Iris pigment epithelial cell (primary cell): ENCODE results near the gene TBC1D20.
"Not testable (repeated sequence)": the region's sequence is repeated elsewhere in the genome, so short reads cannot be mapped to it uniquely, and the experiment has no call there.

Experiments used
- DNase-seq: peaks from one replicate; pipeline ENCODE4 v3.0.0-alpha.2; 2011; ENCODE audit warnings: low read depth

TBC1D20 gene

DNA sequence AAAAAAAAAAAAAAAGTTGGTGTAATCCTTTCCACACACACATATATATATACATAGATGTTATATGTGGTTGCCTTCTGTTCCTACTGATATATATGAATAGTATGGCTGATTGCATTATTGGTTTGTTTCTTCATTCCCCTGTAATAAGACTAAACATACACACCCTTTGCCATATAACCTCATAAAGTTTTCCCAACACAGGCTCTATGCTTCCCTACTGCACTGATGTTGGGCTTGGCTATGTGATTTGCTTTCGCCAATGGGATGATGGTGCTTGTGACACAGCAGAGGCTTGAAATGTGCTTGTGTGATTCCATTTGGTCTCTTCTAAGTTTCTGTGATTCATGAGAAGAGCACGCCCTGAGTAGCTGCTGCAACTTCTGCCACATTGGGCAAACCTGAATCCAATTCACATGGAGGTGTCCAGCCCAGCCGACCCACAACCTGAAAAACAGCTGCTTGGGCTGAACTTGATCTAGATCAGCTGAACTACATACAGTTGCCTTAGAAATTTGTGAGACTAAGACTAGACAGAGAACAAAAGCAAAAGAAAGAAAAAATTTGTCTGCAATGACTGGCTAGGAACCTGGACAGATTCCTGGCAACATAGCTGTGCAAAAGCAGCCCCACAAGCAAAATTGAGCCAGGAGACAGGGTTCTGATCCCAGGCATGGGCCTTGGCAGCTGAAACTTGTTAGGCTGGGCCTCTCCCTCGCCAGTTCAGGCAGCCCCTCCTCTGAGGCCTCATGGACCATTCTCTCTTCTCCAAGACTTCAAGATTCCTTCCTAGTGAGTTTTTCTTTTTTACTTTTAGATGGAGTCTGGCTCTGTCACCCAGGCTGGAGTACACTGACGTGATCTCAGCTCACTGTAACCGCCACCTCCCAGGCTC lies 13.4 kb upstream of the TBC1D20 start:
- no peak for DNase-seq

GRCh38 chr20:474581-474980 lies 12.2 kb upstream of the TBC1D20 start:
- peak; percentile 10 for DNase-seq

DNA sequence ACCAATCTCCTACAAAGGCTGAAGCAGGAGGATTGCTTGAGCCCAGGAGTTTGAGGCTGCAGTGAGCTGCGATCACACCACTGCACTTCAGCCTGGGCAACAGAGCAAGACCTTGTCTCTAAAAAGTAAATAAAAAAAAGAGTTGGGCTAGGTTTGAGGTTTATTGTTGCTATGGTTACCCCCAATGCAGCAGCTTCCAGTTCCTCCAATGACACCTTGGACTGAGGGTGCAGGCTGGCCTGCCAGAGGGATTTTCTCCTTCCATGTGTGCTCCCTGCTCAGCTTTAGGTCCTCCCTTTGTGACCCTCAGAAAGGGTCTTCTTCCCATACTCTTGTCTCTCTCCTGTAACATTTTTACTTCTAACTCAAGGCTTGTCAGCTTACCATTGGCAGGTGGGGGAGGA lies 10.6 kb upstream of the TBC1D20 start:
- no peak for DNase-seq

GRCh38 chr20:472137-472846 lies 10.0 kb upstream of the TBC1D20 start:
- DNase-seq, result no peak

DNA sequence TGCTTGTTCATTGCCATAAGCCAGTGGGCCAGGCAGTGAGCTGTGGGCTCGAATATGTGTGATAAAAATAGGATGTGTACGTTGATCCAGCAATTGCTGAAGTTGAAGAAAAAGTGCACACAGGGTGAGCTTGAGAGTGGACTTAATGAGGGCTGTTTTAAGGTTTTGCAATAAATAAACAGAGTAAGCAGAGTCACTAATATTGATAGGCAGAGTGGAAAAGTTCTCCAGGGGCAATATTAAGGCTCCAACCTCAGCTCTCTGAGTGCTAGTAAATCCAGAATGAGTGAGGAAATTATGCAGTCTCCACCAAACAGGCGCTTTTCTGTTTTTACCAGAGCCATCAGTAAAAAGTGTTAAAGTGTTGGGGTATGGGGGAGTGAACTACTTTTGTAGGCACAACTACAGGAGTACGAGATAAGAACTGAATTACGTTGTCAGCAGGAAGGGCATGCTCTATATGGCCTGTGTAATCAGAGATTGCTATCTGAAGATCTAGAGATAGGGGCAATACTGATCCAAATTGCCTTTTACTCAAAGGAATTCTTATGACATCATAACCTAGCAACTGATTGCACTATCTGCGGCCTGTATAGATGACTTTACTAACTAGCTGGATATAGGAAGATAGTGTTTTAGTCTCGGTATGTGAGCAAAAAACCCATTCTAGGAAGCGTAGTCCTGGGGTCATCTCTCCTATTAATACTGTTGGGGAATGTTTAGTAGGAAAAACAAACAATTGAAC lies 7.6 kb upstream of the TBC1D20 start:
- no peak for DNase-seq

DNA sequence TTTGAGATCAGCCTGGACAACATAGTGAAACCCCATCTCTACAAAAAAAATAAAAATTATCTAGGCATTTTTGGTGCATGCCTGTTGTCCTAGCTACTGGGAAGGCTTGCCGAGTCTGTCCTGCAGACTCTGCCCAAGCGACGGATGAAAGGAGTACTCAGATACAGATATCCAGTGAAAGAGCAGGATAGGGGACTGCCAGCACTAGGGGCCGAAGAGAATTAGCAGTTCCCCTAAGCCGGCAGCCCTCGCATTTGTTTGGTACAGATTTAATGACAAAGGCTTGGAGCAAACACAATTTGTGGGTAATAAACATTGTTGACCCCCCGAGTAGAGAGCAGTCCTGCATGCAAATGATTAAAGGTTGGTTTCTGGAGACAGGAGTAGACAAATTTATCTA lies 5.4 kb upstream of the TBC1D20 start:
- no peak for DNase-seq

GRCh38 chr20:461254-462198 lies 807 bp downstream of the TBC1D20 start:
- DNase-seq, result peak; percentile 54

- DNase-seq, result no peak
Measured at GRCh38 chr20:460707-461106, 1.6 kb downstream of the TBC1D20 start.

DNA sequence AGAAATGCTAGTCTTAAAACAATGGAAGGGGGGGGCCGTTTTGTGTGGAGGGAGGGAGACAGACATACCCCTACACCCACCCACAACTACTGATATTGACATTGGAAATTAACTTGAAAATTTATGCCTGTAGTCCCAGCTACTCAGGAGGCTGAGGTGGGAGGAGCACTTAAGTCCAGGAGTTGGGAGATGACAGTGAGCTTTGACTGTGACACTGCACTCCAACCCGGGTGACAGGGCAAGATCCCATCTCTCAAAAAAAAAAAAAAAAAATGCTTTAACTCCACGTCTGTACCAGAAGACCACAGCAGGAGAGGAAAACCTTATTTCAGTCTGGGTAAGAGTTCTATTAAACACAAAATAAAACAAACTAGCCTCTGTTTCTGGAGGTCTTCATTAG lies 2.2 kb downstream of the TBC1D20 start:
- no peak for DNase-seq

GRCh38 chr20:458776-459175 lies 3.6 kb downstream of the TBC1D20 start:
- DNase-seq, result no peak

GRCh38 chr20:454951-455350 lies 7.4 kb downstream of the TBC1D20 start:
- DNase-seq, result no peak

- not testable (repeated sequence) for DNase-seq
Measured at GRCh38 chr20:452021-452420, 10.3 kb downstream of the TBC1D20 start.

DNA sequence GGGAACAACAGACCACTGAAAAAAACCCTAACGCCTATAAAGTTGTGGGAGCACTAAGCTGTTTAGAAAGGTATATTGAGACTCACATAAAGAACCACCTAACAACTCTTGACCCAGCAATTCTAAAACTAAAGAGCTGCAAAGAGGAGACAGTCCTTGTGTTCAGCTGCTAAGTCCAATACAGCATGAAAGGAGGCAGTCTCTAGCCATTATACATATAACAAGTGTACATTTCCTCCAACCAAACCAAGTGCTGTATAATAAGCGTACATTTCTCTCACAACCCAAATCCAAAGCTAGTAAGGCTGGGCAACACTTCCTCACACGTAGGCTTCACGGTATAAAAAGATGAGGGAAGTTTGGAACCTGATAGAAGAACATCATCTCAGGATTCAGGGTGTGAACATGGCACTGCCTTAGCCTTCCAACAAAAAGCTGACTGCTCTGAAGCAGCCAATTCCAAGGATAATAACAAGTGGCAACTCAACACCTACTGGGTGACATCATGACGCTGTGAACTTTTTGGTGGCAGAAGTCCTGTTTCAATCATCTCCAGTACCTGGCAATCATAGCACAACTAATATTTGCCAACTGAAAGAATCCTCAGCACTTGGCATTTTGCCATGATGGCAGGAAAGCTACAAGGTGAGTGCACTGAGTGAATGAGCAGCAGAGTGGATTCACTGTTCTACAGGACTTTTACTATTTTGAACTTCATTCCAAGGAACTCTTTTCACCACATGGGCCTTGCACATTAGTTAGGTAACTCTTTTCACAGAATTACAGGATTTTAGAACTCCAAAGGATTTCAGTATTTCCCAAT lies 16.6 kb downstream of the TBC1D20 start:
- DNase-seq, result no peak

DNA sequence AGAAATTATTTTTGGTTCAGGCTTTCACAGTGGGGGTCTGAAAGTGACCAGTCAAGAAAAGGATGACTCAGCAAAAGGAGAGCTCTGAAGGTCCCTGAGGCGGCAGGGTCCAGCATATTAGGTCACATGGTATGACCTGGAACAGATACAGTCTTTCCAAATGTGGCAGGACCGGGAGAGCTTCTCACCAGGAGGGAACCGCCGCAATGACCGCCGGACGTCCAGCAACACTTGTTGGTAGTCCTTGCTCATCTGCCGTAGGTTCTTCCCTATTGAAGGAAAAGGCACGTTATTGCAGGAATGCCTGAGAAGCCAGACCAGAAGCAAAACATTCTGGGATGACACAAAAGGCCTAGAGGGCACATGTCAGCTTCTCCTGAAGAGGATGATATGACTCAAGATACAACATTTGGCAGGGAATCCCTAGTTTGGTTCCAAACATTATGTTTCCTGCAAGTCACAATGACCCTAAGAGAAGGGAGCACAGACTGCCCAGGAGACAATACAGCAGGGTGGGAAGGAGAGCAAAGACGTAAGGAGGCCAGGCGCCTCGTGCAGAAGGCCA lies 17.4 kb downstream of the TBC1D20 start:
- DNase-seq, result peak; percentile 38

DNA sequence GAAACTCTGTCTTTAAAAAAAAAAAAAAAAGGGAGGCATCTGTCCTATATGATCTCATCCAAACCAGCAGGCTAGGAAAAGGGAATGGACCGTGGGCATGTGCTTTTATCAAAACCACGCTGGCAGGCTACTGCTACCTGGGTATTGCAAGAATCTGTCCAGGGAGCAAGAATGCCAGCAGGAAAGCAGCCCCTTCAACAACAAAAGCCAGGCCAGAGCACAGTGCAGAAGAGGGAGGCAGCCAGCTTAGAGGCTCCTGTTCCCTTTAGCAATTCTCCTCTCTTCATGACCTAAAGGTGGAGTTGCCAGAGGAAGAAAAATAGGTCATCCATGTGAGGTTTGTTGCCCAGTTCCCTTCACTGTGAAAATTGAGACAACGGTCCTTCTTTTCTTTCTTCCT lies 18.2 kb downstream of the TBC1D20 start:
- DNase-seq, result no peak

GRCh38 chr20:443223-443775 lies 19.0 kb downstream of the TBC1D20 start:
- DNase-seq, result no peak

DNA sequence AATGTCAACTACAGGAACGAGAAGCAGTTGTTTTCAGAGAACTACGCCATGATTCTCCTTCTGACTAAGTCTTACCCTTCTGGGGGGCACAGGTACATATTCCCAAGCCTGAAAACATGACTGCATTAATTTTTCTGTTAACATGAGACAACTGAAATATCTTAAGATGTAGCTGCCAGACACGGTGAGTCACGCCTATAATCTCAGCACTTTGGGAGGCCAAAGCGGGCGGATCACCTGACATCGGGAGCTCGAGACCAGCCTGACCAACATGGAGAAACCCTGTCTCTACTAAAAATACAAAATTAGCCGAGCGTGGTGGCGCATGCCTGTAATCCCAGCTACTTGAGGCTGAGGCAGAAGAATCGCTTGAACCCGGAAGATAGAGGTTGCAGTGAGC lies 21.7 kb downstream of the TBC1D20 start:
- DNase-seq, result peak; percentile 71

- no peak for DNase-seq
Measured at GRCh38 chr20:440148-440547, 22.2 kb downstream of the TBC1D20 start.

GRCh38 chr20:438571-439469 lies 23.5 kb downstream of the TBC1D20 start:
- no peak for DNase-seq
